ENCODE results near the gene TRAPPC14.
A peak's percentile ranks its signal among the peaks of the same experiment; 100 is the strongest.
"Not testable (repeated sequence)": the region's sequence is repeated elsewhere in the genome, so short reads cannot be mapped to it uniquely, and the experiment has no call there.

TRAPPC14 gene, protein sequence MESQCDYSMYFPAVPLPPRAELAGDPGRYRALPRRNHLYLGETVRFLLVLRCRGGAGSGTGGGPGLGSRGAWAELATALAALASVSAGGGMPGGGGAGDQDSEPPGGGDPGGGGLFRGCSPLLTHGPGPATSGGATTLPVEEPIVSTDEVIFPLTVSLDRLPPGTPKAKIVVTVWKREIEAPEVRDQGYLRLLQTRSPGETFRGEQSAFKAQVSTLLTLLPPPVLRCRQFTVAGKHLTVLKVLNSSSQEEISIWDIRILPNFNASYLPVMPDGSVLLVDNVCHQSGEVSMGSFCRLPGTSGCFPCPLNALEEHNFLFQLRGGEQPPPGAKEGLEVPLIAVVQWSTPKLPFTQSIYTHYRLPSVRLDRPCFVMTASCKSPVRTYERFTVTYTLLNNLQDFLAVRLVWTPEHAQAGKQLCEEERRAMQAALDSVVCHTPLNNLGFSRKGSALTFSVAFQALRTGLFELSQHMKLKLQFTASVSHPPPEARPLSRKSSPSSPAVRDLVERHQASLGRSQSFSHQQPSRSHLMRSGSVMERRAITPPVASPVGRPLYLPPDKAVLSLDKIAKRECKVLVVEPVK

DNA sequence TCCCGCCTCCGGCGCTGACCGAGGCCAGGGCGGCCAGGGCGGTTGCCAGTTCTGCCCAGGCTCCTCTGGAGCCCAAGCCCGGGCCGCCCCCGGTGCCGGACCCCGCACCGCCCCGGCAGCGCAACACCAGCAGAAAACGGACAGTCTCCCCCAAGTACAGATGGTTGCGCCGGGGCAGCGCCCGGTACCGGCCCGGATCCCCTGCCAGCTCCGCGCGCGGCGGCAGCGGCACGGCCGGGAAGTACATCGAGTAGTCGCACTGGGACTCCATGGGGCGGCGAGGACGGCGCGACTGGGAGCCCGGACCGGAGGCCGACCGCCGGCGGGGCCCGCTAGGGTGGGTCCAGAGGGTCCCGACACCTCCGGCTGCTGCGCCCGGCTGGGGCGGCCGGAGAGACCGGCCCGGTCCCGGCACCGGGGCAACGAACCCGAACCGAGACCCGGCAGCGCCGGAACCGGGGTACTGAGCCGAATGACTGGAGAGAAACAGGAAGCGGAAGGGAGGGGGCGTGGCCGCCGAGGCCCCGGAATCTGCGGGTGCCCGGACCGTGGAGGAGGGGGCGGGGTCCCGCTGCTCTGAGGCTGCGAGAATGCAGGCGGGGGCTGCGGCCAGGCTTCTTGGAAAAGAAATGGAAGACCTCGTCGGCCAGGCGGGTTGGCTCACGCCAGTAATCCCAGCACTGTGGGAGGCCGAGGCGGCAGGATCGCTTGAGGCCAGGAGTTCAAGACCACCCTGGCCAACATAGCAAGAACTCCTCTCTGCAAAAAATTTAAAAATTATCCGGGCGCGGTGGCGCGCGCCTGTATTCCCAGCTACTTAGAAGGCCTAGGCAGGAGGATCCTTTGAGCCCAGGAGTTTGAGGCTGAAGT is at the start of gene TRAPPC14:
TRAPPC14 (minus strand) TSS at position 495 of the 870 bp plus-strand sequence; CDS start at position 271, 224 bp downstream.
- DNase-seq = peak; percentile 97

DNA sequence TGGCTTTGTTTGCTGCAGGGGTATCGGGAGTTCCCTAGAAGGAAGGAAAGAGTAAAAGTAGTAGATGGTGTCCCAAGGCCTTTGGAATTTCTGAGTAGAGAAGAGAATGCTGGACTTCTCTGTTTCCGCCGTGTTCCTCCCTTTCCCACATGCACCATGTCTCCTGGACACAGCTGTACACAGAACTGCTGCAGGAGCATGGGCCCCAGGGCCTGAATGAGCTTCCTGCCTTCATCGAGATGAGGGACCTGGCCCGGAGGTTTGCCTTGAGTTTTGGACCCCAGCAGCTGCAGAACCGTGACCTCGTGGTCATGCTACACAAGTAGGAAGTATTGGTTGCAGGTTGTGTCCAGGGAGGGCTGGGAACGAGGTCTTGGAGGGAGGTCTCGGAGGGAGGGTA is 45.9 kb upstream of the TRAPPC14 start:
- no peak for DNase-seq

DNA sequence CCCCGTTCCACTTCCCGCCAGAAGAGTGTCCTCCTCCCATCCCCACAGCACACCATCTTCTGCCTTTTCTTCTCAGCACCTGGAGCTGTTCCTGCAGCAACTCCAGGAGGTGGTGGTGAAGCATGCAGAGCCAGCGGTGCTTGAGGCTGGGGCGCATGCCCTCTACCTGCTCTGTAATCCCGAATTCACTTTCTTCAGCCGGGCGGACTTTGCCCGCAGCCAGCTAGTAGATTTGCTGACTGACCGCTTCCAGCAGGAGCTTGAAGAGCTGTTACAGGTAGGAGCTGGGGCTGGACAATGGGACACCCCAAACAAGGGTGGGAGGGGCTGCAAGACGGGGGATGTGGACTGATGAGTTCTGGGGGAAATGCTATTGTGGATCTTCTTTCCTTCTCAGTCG is 42.2 kb upstream of the TRAPPC14 start:
- DNase-seq = no peak

DNA sequence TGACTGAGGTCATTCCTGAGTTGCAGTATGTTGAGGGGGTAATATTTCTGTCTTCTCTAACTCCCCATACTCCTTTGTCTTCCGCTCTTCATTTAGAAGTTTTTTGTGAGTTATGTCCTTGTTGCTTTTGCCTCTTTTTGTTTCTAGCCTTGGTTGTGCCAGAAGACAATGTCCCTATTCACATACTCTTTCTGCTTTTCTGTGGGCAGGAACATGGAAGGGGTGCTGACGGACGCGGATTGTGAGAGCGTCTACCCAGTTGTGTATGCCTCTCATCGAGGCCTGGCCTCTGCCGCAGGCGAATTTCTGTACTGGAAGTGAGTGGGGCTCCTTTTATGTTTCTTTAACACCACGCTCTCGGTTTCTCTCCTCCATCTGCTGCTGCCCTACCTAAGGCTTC is 39.7 kb upstream of the TRAPPC14 start:
- DNase-seq = no peak

DNA sequence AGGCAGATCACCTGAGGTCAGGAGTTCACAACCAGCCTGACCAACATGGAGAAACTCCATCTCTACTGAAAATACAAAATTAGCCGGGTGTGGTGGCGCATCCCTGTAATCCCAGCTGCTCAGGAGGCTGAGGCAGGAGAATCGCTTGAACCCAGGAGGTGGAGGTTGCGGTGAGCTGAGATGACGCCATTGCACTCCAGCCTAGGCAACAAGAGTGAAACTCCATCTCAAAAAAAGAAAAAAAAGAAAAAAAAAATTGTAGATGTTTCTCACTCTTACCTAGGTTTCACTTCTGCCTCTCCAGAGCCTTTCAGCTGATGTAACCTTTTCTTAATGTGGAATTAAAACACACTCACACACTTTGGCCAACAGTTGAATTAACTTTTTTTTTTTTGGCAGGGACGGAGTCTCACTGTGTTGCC is 37.4 kb upstream of the TRAPPC14 start:
- not testable (repeated sequence) for DNase-seq

DNA sequence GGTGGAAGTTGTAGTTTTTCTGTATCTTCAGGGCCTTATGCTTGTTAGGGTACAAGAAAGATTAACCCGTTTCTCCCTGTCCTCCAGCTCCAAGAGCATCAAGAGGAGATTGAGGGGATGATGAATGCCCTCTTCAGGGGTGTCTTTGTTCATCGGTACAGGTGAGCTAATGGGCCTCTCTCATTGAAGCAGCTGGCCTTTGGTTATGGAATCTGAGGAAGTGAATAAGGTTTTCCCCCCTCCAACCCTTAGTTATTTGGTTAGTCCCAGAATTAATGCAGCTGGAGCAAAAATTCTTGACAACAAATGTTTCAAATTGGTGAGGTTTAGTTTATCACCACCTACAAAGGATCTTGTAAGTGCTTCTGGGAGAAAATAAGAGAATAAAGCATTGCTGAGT is 36.7 kb upstream of the TRAPPC14 start:
- DNase-seq = no peak

DNA sequence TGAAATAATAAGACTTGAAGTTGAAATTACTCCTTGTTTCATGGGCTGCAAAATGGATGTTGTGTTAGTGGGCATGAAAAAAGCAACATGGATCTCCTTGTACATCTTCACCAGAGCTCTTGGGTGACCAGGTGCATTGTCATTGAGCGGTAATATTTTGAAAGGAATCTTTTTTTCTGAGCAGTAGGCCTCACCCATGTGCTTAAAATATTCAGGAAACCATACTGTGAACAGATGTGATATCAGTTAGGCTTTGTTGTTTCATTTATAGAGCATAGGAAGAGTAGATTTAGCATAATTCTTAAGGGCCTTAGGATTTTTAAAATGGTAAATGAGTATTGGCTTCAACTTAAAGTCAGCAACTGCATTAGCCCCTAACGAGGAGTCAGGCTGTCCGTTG is 34.4 kb upstream of the TRAPPC14 start:
- no peak for DNase-seq

DNA sequence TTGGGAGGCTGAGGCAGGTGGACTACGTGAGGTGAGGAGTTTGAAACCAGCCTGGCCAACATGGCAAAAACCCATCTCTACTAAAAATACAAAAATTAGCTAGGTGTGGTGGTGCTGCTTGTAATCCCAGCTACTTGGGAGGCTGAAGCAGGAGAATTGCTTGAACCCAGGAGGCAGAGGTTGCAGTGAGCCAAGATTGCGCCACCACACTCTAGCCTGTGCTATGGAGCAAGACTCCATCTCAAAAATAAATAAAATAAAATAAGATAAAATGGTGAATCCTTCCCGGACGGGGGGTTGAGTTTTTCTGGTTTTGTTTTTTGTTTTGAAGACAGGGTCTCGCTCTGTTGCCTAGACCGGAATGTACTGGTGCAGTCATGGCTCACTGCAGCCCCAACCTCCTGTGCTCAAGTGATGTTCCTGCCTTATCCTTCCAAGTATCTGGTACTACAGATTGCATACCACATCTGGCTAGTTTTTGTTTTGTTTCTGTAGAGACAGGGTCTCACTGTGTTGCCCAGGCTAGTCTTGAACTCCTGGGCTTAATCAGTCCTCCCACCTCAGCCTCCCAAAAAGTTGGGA is 33.8 kb upstream of the TRAPPC14 start:
- DNase-seq = not testable (repeated sequence)

DNA sequence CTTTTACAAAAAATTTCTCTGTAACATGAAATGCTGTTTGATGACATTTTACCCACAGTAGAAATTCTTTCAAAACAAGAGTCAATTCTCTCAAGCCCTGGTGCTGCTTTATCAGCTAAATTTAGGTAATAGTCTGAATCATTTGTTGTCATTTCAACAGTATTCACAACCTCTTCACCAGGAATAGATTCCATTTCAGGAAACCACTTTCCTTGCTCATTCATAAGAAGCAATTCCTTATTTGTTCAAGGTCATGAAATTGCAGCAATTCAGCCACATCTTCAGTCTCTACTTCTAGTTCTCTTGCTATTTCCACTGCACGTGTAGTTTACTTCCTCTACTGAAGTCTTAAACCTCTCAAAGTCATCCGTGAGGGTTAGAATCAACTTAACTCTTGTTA is 33.3 kb upstream of the TRAPPC14 start:
- DNase-seq = no peak

DNA sequence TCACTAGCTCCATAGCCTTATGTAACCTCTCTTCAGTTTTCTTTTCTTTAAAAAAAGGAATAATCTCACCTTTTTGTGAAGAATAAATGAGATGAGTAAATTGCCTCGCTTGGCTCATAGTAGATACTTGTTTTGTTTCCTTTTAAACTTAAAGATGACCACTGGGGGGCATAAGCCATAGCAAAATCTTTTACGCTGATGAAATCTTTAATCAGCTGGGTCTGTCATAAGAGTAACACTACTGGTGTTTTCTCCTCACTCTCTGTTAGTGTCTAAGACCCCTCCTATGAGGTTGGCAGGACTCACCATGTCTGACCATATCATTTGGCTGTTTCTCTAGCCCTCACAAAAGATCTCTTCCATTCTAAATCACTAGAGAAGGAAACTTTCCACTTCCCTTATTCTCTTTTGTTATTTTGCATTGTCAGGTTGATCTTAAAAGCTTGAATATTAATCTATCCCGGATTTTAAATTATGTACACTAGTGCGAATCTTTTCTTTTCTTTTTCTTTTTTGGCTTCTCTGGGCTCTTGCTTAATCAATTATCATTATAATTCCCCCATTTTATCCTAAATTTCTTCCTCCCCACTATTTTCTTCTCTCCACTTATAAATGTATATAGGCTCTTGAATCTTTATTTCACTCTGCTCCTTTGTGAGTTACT is 31.7 kb upstream of the TRAPPC14 start:
- DNase-seq = no peak

DNA sequence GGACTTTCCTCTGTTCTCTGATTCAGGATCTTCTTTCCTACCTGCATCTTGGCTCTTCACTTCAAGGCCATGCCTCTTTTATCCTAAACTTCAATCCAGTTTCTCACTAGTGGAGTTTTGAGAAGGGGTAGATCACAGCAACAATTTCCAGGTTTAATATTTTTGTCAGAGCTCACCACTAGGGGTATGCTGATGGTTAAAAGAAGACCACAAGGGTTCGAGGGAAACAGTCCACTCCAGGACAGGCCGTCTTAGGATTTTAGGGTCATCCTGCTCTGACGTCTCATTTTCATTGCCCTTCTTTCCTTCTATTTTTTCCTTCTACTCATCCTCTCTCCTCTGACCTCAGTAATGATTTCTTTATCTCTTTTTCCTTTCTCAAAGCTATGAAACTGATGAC is 30.5 kb upstream of the TRAPPC14 start:
- DNase-seq = no peak

DNA sequence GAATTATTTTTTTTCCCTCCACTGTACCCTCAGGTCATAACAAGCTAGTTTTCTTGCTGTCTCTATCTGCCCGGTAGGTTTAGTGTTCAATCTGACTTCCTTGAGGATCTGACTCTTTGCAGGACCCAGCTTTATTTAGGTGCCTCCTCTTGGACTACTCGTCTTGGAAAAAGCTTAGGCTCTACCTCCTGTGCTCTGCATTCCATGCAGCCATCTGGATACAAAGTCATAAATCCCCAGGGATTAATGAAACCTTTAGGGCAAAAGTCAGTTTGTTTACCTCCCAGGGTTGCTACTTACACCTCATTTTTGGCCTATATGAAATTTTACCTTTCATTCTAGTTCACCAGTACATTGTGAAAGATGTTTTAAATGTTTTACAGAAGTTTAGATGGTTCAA is 27.2 kb upstream of the TRAPPC14 start:
- no peak for DNase-seq

DNA sequence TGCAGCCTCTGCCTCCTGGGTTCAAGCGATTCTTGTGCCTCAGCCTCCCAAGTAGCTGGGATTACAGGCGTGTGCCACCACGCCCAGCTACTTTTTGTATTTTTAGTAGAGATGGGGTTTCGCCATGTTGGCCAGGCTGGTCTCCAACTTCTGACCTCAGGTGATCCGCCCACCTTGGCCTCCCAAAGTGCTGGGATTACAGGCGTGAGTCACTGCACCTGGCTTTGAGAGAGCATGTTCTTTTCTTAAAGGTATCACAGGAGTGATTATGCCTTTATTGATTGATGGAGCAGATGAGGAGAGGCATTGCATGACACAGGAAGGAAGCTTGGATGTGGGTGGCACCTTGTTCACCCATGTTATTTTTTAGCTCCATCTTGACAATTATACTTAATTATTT is 24.6 kb upstream of the TRAPPC14 start:
- DNase-seq = not testable (repeated sequence)

DNA sequence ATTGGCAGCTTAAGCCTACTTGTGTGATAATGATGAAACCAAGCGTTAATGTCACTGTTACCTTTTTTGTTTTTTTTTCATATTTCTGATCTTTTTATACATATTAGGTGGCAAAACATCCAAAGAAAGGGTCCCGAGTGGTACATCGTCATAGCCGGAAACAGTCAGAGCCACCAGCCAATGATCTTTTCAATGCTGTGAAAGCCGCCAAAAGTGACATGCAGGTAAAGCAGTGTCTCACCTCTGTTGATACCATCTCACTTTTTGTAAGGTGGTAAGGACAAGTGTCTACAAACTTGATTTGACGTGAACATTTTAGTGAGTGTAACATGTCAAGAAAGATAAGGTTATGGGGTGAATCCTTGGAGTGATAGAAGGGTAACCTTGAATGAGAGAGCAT is 24.1 kb upstream of the TRAPPC14 start:
- DNase-seq = not testable (repeated sequence)

DNA sequence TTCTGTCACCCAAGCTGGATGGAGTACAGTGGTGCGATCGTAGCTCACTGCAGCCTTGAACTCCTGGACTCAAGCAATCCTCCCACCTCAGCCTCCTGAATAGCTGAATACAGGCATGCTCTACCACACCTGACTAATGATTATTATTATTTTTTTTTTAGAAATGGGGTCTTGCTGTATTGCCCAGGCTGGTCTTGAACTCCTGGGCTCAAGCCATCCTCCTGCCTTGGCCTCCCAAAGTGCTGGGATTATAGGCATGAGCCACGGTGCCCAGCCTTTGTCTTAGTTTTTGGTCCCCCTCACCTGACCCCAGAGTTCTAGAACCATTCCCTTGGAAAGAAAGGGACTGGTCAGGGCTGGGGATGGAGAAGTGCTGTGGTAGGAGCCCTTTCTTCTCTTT is 21.6 kb upstream of the TRAPPC14 start:
- not testable (repeated sequence) for DNase-seq

DNA sequence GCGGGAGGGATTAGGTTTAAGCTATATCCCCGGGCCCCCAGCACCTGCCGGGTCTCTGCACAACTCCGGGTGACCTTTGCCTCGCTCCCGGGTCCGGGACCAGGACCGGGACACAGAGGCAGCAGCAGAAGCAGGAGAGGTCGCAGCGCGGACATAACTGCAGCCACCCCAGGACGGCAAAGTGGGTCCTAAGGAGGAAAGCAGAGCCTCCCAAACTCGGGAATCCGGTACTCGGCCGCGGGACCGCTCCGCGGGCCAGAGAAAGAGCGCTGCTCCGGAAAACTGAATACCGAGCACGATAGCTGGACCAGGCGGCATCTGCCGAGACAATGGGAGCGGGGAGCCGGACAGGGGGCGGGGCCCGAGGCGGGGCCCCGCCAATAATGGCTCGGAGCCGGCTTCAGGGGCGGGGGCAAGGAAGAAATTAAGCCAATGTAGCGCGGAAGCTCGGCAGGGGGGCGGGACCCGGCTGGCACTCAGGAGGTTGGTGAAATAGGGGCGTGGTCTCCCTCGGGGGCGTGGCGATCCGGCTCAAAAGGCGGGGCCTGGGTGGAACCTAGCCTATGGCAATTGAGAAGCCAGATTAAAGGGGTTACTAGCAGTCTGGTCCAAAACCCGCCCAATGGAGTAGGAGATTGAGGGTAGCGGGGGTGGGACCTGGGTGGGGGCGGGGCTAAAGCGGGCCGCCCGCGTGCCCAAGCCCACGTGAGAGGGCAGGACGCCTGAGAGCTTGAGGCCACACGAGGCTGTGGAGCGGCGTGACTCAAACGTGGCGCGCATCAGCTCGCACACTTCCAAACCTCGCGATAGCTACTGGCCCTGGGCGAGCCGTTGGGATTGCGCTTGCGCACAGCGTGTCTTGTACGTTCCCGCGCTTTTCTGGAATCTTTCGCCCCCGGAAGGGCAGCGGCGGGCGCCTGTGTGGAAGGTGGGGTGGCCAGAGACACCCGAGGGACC is 18.8 kb upstream of the TRAPPC14 start, which contains the start of the genes GPC2 and STAG3:
GPC2 (minus strand) TSS at position 337 of the 957 bp plus-strand sequence; CDS start at position 155, 182 bp downstream.
STAG3 (plus strand) TSS at position 874 of the 957 bp plus-strand sequence. CDS start 2,639 bp downstream, outside the sequence.
- DNase-seq = peak; percentile 98

DNA sequence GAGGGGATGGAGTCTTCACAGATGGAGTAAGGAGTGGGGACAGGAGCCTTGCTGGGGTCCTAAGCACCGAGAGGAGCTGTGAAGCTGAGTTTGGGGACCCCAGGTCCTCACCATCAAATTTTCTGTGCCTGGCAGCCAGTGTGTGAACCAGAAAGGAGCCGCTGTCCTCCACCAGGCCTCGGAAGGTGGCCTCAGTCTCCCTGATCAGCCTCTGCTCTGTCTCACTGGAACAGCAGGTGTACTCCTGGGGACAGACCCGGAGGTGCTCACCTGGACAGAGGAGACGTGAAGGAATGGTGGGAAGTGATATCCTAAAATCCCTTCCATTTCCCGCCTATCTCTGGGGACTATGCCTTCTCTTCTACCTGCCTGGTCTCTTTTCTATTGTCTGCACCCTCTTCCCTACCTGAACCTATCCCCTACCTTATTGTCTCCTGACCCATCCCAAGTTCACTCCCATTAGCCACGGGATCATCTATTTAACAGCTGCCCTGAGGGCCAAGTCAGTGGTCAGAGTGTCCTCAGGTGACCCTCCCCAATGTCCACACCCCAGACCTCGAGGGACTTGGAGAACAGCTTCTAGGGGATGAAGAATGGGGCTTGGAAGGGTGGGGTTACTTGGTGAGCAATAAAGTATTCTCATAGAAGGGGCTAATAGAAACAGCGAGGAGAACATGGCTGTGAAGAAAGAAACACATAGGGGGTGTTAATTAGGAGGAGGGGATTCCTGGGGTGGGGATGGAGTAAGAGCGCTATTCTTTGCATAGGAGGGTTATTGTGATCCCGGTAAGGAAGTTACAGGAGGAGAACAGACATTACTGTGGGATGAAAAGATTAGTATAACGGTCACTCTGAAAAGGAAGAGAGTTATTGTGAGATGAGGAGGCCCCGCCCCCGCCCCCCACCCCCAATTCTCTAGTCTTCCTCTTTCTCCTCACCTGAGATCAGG is 17.8 kb upstream of the TRAPPC14 start:
- no peak for DNase-seq

DNA sequence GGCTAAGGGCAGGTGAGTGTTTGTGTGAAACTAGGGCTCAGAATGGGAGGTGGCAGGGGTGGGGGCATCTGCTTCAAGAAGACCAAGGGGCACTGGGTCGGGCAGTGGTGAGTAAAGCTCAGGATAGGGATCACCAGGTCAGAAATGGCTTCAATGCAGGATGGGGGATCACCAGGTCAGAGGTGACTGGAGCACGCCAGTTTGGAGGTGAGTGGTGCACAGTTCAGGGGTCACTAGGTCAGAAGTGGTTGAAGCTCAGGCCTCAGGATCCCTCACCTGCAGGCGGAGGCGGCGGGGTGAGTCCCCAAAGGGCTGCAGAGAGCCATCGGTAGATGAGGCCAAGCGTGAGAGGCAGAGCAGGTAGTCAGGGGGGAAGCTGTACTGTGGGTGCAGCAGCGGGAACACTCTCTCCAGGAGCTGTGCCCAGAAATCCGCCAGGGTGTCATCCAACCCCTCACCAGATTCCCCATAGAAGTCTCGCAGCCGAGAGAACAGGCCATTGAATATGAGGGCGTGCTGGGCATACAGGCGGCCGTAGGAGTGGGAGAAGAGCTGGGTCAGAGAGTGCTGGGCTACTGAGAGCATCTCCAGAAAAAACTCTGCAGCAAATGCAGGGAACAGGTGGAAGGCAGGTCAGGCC is 16.9 kb upstream of the TRAPPC14 start:
- DNase-seq = no peak

DNA sequence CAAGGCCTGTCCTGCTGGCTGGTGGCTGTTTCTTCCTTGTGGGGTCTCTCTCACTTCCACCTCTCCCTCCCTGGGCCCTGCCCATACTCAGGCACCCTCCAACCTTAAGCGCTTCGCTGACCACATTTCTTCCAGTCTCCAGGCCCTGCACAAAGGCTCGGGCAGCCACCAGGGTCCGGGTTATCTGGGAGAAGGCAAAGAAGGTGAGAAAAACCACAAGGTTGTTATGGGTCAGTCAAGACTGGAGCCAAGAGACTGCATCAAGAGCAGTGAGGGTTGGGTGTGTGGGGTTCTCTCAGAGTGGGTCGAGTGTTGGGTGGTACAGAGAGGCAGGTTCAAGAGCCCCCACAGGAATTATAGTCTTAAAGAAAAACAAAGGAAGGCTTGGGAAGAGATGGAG is 16.1 kb upstream of the TRAPPC14 start:
- DNase-seq = no peak
